EH (cell line): ENCODE data around the gene KLF11.

Experiments
- DNase-seq: peaks from one replicate; pipeline ENCODE4 v3.0.0-alpha.2; 2015; ENCODE audit warnings: low read depth

Gene KLF11

GRCh38 chr2:10042301-10043161 lies 819 bp upstream of the KLF11 start:
- DNase-seq: peak; percentile 88

GRCh38 chr2:10043906-10044601 lies 704 bp downstream of the KLF11 start:
- peak; percentile 93 for DNase-seq

GRCh38 chr2:10045561-10046355 lies 2.4 kb downstream of the KLF11 start:
- no peak for DNase-seq

GRCh38 chr2:10046931-10047330 lies 3.6 kb downstream of the KLF11 start:
- DNase-seq: no peak

- DNase-seq: no peak
Observed at GRCh38 chr2:10047616-10048500, 4.5 kb downstream of the KLF11 start.

GRCh38 chr2:10048501-10049171 lies 5.3 kb downstream of the KLF11 start:
- DNase-seq: peak; percentile 73

- no peak for DNase-seq
Observed at GRCh38 chr2:10052216-10052615, 8.9 kb downstream of the KLF11 start.

GRCh38 chr2:10053351-10053750 lies 10.0 kb downstream of the KLF11 start:
- DNase-seq: no peak

GRCh38 chr2:10054424-10054823 lies 11.1 kb downstream of the KLF11 start:
- DNase-seq: no peak

GRCh38 chr2:10054976-10055375 lies 11.6 kb downstream of the KLF11 start:
- no peak for DNase-seq

- peak; percentile 35 for DNase-seq
Observed at GRCh38 chr2:10056439-10056838, 13.1 kb downstream of the KLF11 start.

GRCh38 chr2:10057231-10058107 lies 14.1 kb downstream of the KLF11 start:
- peak; percentile 84 for DNase-seq

GRCh38 chr2:10058251-10059015 lies 15.1 kb downstream of the KLF11 start:
- DNase-seq: no peak

- DNase-seq: no peak
Observed at GRCh38 chr2:10059016-10059351, 15.6 kb downstream of the KLF11 start.

- DNase-seq: no peak
Observed at GRCh38 chr2:10059552-10060335, 16.4 kb downstream of the KLF11 start.

- DNase-seq: no peak
Observed at GRCh38 chr2:10061221-10061925, 18.0 kb downstream of the KLF11 start.

- DNase-seq: no peak
Observed at GRCh38 chr2:10062931-10063365, 19.6 kb downstream of the KLF11 start.

GRCh38 chr2:10063566-10063965 lies 20.2 kb downstream of the KLF11 start:
- no peak for DNase-seq
